Stimulated activated CD8-positive, alpha-beta memory T cell treated with anti-CD3 and anti-CD28 coated beads, Interleukin-4, amount 100 ng/mL, for 48 hours (primary cell): Measurements from ENCODE around the gene MAGI1.
"Not testable (repeated sequence)": the region's sequence is repeated elsewhere in the genome, so short reads cannot be mapped to it uniquely, and the experiment has no call there.

ENCODE experiments used
- DNase-seq: peaks from one replicate; pipeline ENCODE4 v3.0.0-alpha.2; 2020

The MAGI1 gene

DNA sequence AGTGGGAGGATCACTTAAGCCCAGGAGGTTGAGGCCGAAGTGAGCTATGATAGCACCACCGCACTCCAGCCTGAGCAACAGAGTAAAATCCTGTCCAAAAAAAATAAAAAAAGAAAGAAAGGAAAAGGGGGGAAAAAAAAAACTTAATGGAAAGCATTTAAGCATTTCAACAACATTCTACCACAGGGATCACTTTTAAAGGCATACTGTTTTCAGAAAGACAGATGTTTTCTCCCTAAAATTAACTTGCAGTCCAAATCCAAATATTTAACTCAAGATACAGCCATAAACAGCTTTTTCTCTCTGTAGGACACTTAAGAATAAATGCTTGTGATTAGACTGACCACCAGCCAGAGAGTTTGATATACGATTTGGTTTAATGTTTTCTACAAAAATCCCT, 141.0 kb downstream of the MAGI1 start:
- DNase-seq, result no peak

DNA sequence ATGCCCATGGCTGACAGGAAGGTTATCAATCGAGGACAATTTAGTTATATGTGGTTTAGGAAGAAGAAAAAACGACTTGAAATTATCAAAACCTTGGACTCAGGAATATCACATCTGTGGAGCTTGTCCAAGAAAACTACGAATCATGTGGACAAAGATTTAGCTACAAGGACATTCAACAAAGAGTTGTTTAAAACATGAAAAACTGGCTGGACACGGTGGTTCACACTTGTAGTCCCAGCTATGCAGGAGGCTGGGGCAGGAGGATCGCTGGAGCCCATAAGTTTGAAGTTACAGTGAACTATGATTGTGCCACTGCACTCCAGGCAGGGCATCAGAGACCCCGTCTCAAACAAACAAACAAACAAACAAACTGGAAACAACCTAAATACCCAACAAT, 142.4 kb downstream of the MAGI1 start:
- DNase-seq, result no peak

DNA sequence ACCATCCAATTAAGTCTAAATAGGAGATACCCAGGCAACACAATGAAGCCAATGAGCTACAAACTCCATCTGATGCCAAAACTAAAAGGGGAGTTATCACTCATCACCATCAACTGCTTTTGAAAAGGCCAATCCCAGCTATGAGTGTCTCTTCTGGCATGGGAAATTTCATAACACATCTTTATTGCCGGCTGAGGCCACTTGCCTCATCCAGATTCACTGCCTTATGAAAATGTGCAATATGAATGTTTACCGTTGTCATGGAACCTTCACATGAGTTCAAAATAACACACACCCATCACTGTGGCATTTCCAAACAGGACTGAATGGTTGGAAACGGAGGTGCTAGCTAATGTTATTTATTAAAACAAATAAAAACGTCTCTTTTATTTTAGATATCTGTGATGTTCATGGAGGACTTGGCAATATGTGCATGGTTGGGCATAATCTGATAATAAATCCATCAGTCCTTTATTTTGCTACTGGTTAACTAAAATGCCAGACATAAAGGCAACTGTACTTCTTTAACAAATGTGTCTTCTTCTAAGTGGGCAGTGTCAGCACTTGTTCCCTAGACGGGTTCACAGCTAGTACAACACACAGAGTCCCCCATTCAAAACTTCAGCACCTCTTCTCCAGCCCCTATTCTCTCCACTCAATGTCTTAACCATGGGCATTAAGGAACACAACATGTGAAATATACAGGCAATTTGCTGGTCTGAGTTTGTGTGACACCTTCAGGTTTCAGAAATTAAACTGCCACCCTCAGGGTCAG, 143.9 kb downstream of the MAGI1 start:
- DNase-seq, result no peak

DNA sequence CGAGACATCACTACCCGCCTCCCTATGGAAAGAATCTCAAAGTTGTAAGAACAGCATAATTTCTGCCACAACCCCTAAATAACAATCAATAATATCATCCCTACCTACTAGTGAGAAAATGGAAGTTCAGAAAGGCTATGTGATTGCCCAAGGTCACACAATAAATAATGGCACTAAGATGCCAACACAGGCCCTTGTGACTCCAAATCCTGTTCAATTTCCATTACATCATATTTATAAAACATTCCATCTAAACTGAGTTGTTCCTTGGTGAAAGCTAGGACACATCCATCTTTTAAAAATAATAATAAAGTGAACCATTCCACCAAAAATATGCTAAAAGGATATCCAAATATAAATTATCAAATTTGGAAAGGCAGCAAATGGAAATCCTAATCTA, 144.6 kb downstream of the MAGI1 start:
- DNase-seq, result no peak

DNA sequence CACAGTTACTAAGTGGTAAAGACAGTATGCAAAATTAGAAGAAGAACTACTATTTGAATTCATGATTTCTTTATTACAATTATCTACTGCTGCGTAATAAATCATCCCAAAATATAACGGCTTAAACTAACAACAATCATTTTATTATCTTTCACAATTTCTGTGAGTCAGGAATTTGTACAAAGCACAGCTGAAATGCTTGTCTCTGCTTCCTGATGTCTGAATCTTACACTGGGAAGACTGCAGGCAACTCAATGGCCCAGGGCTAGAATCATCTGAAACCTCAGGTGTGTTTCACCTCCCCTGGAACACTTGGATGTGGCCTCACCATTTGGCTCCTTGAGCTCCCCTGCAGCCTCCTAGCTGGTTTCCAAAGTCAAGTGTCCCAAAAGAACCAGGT, 145.1 kb downstream of the MAGI1 start:
- no peak for DNase-seq

DNA sequence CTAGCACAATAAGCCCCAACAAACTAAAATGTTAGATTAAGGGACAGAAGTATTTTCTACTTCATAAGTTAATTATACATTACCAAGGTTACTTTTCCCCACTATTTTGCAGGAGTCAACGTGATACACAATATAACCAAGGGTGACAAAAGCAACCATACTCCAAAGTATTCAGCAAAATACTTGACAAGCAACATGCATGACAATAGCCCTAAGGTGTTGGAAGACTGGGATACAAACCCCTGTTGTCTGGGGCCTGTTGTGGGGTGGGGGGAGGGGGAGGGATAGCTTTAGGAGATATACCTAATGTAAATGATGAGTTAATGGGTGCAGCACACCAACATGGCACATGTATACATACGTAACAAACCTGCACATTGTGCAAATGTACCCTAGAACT, 147.2 kb downstream of the MAGI1 start:
- not testable (repeated sequence) for DNase-seq

DNA sequence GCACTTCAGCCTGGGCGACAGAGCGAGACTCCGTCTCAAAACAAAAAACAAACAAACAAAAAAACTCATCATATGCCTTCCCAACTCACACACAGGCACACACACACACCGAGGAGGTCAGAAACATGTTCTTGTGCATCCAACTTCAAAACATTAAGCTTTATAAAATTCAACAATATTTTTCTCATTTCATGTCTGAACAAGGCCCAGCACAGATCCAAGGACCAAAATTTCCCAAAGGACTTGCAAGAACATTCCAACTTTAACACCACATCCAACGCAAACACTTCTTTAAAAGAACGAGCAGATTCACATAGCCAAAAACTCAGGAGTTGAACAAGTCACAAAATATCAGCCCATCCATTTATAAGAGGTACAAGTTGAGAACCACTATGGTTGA, 148.4 kb downstream of the MAGI1 start:
- no peak for DNase-seq

DNA sequence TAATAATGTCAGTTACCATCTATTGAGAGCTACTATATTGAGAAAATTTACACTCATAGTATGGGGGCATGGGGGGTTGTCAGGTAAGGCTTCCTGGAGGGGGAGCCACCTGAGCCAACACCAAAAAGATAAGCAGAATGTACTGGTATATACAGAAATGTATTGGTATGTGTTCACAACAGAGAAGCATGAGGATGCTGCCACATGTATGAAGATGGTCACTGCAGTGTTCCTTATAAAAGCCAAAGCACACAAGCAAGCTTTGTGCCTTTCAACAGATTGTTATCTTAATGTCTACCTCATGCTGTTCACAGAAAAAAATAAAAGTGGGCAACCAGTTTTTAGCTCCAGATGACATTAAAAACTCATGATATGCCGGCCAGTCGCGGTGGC, 149.0 kb downstream of the MAGI1 start:
- DNase-seq, result no peak

DNA sequence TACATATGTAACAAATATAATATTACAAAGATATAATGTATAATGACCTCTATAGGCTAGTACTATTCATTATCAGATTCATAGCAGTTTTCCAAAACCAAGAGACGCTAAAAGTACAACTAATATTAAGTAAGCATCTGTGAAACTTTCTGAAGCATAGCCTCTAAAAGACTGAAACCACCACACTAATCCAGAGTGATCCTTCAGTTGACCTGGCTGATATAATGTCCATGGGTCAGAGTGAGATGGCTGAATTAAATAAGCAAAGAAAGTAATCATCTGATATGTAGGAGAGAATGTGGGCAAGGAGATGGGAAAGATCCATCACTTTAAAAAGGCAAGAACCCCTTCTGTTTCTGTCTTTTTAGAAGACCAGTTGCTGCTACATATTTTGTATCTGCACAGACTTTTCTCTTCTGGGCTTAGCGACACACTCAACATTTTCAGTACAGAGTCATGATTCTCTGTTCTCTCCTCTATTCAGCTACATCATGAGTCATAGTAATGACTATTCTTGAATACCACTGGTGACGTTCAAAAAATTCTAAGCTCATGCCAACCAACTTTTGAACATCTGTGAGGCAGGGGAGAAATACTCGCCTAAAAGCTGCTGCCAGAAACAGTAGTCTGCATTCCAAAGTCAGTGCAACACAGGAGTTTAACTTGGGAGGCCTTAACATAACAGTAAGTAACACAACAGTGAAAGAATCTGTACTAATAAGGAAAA, 149.6 kb downstream of the MAGI1 start:
- DNase-seq, result no peak

DNA sequence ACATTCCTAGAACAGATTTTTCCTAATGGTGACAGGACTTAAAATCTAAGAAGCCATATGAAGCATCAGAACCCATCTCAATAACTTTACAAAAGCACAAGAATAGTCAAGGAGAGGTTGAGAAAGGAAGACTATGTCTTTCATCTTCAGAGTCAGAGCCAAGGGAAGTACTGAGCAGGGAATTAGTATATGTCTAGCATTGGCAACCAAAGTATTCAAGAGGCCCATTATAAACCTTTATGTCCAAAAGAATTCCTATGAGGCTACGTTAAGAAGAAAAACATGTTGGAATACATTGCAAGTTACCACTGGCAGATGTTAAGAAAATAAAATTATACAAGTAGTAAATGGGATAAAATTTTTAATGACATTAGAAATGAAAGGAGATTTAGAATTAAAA, 150.5 kb downstream of the MAGI1 start:
- DNase-seq, result no peak

DNA sequence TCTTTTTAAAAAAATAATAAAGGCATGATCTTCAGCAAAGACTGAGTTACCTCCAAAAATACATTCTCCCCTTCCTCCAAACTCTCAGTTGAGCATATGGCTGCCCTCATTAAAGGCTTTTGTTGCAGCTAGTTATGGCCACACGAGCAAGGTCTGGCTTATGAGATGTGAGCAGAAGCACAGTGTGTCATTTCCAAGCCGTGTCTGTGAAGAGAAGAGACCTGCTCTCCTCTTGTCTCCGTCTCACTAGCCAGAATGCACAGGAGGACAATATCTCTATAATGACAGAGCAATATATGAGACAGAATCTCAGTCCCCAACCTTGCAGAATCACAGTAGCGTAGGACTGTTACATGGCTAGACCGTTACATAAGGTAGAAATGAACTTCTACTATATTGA, 152.3 kb downstream of the MAGI1 start:
- DNase-seq, result no peak

DNA sequence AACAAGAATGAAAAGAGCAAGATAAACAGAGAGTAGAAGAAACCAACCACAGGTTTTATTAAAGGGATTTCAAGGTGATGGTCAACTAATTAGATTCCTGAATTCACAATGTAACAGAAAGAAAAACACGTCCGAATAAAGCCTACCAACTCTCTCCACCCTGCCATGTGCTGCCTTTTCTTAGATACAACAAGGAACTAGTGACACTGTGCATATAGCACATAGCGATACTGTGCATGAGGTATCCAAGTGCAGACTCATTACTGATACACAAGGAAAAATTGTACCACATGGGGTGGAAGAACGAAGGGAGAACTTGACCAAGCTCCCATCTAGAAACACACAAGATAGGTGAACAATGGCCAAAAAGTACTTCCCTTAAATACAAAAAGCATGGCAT, 154.6 kb downstream of the MAGI1 start:
- DNase-seq, result no peak

DNA sequence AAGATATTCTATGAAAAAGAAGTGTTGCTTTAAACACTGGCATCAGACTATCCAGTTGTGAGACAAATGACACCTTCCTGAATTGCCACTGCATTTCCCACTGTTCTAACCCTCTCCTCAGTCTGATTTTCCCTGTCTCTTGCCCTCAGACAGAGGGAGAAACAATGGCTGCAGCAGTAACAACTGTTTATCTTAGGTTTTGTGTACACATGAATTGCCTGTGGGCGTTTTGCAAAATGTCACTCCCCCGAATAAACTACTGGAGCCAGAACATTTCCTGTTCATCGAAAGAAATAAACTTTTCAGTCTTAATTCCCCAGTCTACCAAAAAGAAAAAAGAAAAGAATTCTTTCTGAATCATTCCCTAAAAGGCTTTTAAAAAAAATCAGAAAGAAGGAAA, 155.1 kb downstream of the MAGI1 start:
- no peak for DNase-seq

DNA sequence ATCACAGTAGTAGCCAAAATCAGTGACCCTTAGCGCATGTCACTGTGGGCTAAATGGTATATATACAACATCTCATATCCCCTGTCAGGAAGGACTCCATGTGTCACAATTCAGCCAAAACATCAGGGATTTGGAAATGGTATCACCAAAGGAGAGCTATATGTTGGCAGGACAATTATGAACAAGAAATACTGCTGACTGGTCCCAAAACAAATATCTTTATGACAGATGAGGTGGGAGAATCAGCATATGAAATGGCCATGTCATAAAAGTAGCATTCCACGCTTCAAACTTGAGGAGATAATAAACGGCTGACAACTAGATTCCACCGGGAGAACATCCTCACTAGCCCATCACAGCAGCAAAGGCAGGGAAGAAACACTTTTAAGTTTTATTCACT, 158.4 kb downstream of the MAGI1 start:
- no peak for DNase-seq

DNA sequence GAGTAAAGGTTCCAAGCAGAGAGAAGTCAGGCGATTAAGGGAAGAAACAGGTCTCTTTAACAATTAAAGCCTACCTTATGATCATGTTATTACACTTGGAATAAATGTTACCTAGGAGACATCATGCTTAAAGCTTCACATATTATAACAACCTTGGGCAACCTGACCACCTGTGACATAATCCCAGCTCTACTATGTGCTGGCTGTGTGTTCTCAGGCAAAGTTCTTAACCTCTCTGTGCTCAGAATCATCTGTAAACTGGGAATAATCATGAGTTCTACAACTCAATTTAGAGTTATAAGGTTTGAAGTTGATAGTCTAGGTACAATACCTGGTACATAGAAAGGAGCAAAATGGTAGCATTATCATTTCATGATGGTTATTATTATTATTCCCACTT, 159.3 kb downstream of the MAGI1 start:
- DNase-seq, result no peak

DNA sequence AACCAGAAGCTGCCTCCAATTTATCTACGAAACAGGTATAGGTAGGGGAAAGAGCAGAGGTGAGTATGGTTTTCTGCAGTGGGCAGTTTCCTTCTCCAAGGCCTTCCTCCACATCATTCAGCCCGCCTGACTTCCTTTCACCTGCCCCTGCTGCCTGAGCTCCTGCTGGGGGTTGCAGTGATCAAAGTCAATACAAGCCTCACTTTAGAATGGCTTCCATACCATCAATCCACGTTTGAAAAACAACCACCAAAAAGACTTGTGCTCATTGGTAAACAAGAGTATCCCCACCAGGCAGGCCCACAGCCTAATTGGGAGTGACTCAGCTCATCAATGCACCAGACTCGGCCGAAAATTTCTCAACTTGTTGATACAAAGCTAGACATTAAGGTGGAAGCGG, 159.9 kb downstream of the MAGI1 start:
- no peak for DNase-seq

DNA sequence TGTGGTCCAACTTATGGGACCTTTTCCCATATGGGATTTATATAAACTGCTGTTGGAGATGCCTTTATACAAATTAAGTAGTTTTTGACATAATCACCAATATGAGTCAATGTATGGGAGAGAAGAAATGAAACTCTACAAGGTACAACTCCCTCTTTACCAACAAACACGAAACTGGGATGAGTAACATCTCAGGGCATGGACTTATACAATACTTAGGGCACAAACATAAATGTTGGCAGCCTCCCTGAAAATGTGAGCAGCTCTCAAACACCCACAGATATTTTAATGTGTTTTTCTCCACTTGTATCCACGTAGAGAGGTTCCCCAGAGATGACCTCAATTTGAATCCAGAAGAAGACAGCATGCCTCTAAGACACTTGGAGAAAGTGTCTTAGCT, 161.6 kb downstream of the MAGI1 start:
- no peak for DNase-seq

DNA sequence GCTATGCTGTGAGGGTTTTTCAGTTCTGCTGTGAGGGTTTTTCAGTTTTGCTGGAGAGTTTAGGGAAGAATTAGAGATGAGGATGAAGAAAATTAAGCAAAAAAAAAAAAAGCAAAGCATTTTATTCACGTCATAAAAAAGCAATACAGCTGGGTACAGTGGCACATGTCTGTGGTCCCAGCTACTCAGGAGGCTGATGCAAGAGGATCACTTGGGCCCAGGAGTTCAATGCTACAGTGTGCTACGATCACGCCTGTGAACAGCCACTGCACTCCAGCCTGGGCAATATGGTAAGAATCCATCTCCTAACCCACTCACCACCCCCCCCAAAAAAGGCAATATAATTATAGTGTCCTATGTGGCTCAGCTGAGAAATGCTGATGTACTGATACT, 162.7 kb downstream of the MAGI1 start:
- no peak for DNase-seq

DNA sequence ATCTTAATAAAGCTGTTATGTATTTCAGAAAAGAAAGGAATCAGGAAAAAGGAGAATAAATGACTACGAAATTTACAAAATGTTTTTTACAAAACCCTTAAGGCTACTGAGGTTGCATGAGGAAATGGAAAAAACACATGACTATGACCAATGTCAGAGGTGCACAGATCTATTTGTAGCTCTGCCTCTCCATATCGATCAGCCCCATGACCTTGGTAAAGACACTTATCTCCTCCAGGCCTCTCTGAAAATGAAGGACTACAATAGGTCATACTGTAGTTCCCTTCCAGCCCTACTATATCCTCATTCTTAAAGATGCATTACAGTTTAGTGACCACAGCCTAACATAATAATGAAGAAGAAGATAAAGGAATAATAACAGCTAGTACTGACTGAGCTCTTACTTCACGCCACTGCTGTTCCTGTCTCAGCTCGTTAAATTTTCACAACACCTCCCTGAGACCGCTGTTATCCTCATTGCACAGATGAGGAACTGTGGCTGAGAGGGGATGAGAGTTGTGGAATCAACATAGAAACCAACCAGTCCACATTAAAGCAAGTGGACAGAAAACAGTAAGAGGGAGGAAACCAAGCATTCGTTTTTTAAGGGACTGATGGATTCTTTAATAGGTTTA, 163.2 kb downstream of the MAGI1 start:
- no peak for DNase-seq

DNA sequence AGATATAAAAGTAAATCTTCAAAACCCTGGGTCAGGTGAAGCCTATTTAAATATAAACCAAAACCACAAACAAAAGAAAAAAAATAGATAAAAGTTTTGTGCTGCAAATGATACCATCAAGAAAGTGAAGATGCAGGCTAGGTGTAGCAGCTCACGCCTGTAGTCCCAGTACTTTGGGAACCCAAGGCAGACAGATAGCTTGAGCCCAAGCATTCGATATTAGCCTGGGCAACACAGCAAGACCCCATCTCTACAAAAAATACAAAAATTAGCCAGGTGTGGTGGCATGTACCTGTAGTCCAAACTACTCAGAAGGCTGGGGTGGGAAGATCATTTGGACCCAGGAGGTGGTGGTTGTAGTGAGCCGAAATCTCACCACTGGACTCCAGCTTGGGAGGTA, 164.8 kb downstream of the MAGI1 start:
- DNase-seq, result no peak

DNA sequence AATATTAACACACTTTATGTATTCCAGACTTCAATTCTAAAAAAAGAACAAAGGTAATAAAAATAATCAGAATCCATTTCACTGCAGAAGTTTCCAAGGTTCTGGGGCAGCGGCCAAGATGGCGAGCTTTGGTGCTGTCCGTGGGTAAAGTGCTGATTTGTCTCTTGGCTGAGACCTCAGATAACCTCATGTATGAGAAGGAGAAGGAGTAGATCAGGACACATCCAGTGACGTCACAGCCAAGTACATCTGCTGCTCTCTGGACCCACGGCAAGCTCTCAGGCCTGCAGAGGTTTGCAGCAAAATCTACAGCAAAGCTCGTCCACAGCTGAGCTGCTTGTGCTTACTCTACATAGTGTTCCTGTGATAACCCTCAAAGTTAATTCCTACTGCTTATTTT, 165.7 kb downstream of the MAGI1 start:
- no peak for DNase-seq

DNA sequence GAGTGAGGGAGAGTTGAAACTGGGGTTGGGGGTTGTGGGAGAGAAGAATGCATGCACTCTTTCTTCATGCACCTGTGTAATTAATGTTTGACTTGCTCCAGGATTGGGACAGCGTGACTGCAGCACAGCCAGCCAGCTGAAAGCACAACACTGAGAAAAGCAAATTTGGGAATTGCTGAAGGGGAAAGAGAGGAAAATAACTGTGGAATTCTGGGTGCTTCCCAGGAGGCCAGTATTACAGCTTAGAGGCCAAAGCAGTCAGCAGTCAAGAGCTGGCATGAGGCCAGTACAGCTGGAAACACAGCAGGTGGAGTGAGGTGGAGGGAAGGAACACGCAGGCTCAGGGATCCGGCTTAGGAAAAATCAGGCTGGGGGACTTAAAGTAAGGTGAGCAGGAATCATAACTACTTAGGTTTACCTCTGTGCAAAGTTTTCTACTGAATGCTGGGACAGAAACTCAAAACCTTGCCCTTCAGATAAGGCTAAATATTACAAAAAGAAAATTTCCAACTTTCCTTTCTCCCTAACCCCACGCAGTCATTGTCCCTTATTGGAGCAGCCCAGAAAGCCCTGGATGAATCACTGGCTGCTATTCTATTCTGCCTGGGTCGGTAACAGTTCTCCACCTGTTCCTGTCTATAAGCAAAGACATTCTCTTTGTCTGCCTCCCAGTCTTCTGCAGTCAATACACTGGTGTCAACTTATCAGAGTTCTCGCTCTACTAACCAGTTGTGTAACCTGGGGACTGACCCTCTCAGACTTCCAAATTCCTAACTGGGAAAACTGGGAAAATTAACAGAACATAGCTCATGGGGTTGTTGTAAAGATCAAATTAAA, 167.2 kb downstream of the MAGI1 start:
- DNase-seq, result no peak

DNA sequence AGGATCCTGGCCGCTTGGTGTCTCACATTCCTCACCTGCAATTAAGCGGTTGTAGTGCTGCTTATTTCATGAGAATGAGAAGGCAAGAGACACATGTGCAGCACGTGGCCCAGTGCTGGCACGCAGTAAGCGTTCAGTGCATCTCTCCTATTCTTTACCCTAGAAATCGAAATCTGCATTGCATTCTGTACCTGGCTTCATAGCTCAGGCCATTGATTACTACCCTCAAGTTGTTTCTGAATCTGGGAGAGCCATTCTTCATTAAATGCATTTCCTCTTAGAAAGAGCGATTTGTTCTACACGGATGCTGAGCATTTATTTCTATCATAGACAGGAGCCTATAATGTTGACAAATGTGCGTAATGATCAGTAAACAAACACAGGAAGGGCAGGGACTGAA, 168.9 kb downstream of the MAGI1 start:
- no peak for DNase-seq
